ENCODE results near the gene SNAPIN. TPM values are rescaled to one million over a fixed set of nuclear protein-coding genes. Genes with fewer than 3 reads are reported as not detected.

Gene SNAPIN
- total RNA-seq, 4 donors from 2014 or later = 47.8 to 71.9 (median 63.3) TPM

- no peak for DNase-seq (ENCODE audit: extremely low spot score)
- WGBS = 98% methylated on average over 3 of the region's 3 CpGs
- Histone ChIP-seq H3K36me3 (peaks cover 0 to 6% (median 3%) of the 10 kb centered on the region in 4 donors), H3K9me3 (no peaks in the 10 kb centered on the region), H3K4me3 (no peak overlapping the region), H3K4me1 (peaks cover 14 to 19% (median 15%) of the 10 kb centered on the region in 4 donors), H3K27ac (replicated peaks in 1 of 4) (no peak overlapping the region), H3K27me3 (no peaks in the 10 kb centered on the region)
- intact Hi-C loops (cut with DNase I) = loop anchor here (10.0 kb wide), 1 partner anchor 81 kb away; no protein-coding TSS in a partner anchor
- TF ChIP-seq EP300 (IDR thresholded peaks at IDR 0.05) (no peak), POLR2AphosphoS5 (IDR thresholded peaks at IDR 0.05) (no peak), CTCF (IDR thresholded peaks at IDR 0.05) (no peak), POLR2A (IDR thresholded peaks at IDR 0.05; ENCODE audit: low read depth) (no peak)
Observed at GRCh38 chr1:153655333-153655732, 3.2 kb upstream of the SNAPIN start.

GRCh38 chr1:153659175-153659534 lies 652 bp downstream of the SNAPIN start:
- WGBS = 32% methylated on average over 8 of the region's 8 CpGs
- H3K27ac ChIP-seq (replicated peaks in 1 of 4) = peak overlapping the region; percentile 87 to 97 (median 92)

GRCh38 chr1:153659656-153660055 lies 1.2 kb downstream of the SNAPIN start:
- peaks cover 10 to 19% (median 13%) of the 10 kb centered on the region in 4 donors for H3K4me1 ChIP-seq
- H3K27ac ChIP-seq (replicated peaks in 1 of 4) = peak overlapping the region in 3 of 4 donors; percentile 87 to 97 (median 92)
- no peak for TF ChIP-seq EP300 (IDR thresholded peaks at IDR 0.05)
- no peak for TF ChIP-seq CTCF (IDR thresholded peaks at IDR 0.05)
- TF ChIP-seq POLR2A (IDR thresholded peaks at IDR 0.05; ENCODE audit: low read depth) = no peak
- no peak for TF ChIP-seq POLR2AphosphoS5 (IDR thresholded peaks at IDR 0.05)
- DNase-seq (ENCODE audit: extremely low spot score) = no peak
- H3K27me3 ChIP-seq = no peaks in the 10 kb centered on the region
- H3K36me3 ChIP-seq = peaks cover 28 to 49% (median 43%) of the 10 kb centered on the region in 4 donors
- WGBS = 84% methylated on average over 9 of the region's 9 CpGs
- peak overlapping the region; percentile 66 to 81 (median 70) for H3K4me3 ChIP-seq
- intact Hi-C loops (cut with DNase I) = loop anchor here (10.0 kb wide), 1 partner anchor 85 kb away; no protein-coding TSS in a partner anchor
- H3K9me3 ChIP-seq = no peaks in the 10 kb centered on the region

More at GRCh38 chr1:153659175-153659534, 652 bp downstream of the SNAPIN start:
- intact Hi-C loops (cut with DNase I) = loop anchor here (10.0 kb wide), 1 partner anchor 84 kb away; no protein-coding TSS in a partner anchor
- peaks cover 10 to 19% (median 13%) of the 10 kb centered on the region in 4 donors for H3K4me1 ChIP-seq
- H3K4me3 ChIP-seq = peak overlapping the region; percentile 66 to 81 (median 70)
- TF ChIP-seq POLR2AphosphoS5 (IDR thresholded peaks at IDR 0.05) = no peak
- TF ChIP-seq EP300 (IDR thresholded peaks at IDR 0.05) = no peak
- no peak for TF ChIP-seq CTCF (IDR thresholded peaks at IDR 0.05)
- TF ChIP-seq POLR2A (IDR thresholded peaks at IDR 0.05; ENCODE audit: low read depth) = no peak
- no peaks in the 10 kb centered on the region for H3K9me3 ChIP-seq
- no peak for DNase-seq (ENCODE audit: extremely low spot score)
- H3K36me3 ChIP-seq = peaks cover 23 to 44% (median 38%) of the 10 kb centered on the region in 4 donors
- H3K27me3 ChIP-seq = no peaks in the 10 kb centered on the region

- Histone ChIP-seq H3K4me1 (peaks cover 10 to 19% (median 13%) of the 10 kb centered on the region in 4 donors), H3K4me3 (no peak overlapping the region), H3K36me3 (peaks cover 43 to 65% (median 59%) of the 10 kb centered on the region in 4 donors), H3K27ac (replicated peaks in 1 of 4) (peak overlapping the region in 1 of 4 donors; percentile 5), H3K27me3 (no peaks in the 10 kb centered on the region), H3K9me3 (no peaks in the 10 kb centered on the region)
- intact Hi-C loops (cut with DNase I) = no loop called here
- WGBS = 62% methylated on average over 8 of the region's 9 CpGs
- DNase-seq (ENCODE audit: extremely low spot score) = no peak
- TF ChIP-seq EP300 (IDR thresholded peaks at IDR 0.05) = no peak
- no peak for TF ChIP-seq POLR2A (IDR thresholded peaks at IDR 0.05; ENCODE audit: low read depth)
- TF ChIP-seq POLR2AphosphoS5 (IDR thresholded peaks at IDR 0.05) = no peak
- TF ChIP-seq CTCF (IDR thresholded peaks at IDR 0.05) = no peak
Observed at GRCh38 chr1:153661111-153661708, 2.7 kb downstream of the SNAPIN start.
